ENCODE measurements around the gene GNG8.

GRCh38 chr19:46599716-46600373 is 36.2 kb downstream of the GNG8 start:
- TF ChIP-seq POLR2A (IDR thresholded peaks at IDR 0.05) (no peak), CTCF (IDR thresholded peaks at IDR 0.05) (no peak)
